Esophagus (tissue), 2 donors: ENCODE data around the gene TGFBR2. TPM values are rescaled to one million over a fixed set of nuclear protein-coding genes. Genes with fewer than 3 reads are reported as not detected.
"Not testable (repeated sequence)": the region's sequence is repeated elsewhere in the genome, so short reads cannot be mapped to it uniquely, and the experiment has no call there.

Experiments
- H3K27ac ChIP-seq, 2 donors: one replicate each; pipeline ENCODE4 v1.5.1; 2013; ENCODE audit warnings: low read depth in 2 of 2, mild to moderate bottlenecking in 2 of 2, inconsistent platforms in 1 of 2, low read length in 1 of 2, moderate library complexity in 1 of 2
- H3K27me3 ChIP-seq, 2 donors: one replicate each; pipeline ENCODE4 v1.6.1; 2013; ENCODE audit warnings: low read length in 2 of 2, control low read depth in 1 of 2, mild to moderate bottlenecking in 1 of 2; ENCODE audit not compliant: insufficient read depth in 2 of 2, control insufficient read depth in 1 of 2
- H3K36me3 ChIP-seq, 2 donors: one replicate each; pipeline ENCODE4 v1.6.1; 2013; ENCODE audit warnings: low read length in 1 of 2; ENCODE audit not compliant: control insufficient read depth in 2 of 2, insufficient read depth in 2 of 2
- H3K4me1 ChIP-seq, 2 donors: one replicate each; pipeline ENCODE4 v1.6.1; 2013; ENCODE audit warnings: low read length in 1 of 2; ENCODE audit not compliant: control insufficient read depth in 2 of 2, insufficient read depth in 2 of 2
- H3K4me3 ChIP-seq, 2 donors: one replicate each; pipeline ENCODE4 v1.5.1; 2013; ENCODE audit warnings: low read length in 2 of 2, mild to moderate bottlenecking in 2 of 2, low read depth in 1 of 2, moderate library complexity in 1 of 2
- H3K9me3 ChIP-seq, 2 donors: one replicate each; pipeline ENCODE4 v1.6.1; 2013; ENCODE audit warnings: mild to moderate bottlenecking in 2 of 2, low read depth in 1 of 2, low read length in 1 of 2, moderate library complexity in 1 of 2; ENCODE audit not compliant: control insufficient read depth in 2 of 2, insufficient read depth in 1 of 2
- WGBS, 2 donors: extraction: QIAGEN DNeasy Blood & Tissue Kit; methylation state at CpG; one replicate each; pipeline ENCODE4 v1.1.7; 2013; 5-methylcytosine and 5-hydroxymethylcytosine counted together
- polyA plus RNA-seq, 2 donors: library from polyadenylated mRNA; stranded (reverse); fragments of 200-250 nt; gene quantifications; one replicate each; pipeline ENCODE4 v1.2.3, GENCODE V29; 2013
- donor health status: healthy with polysubstance abuse.
- donor health status: Bipolar disorder and iron deficiency.

Gene TGFBR2
- polyA plus RNA-seq, 2 donors = 3.0 to 13.7 TPM

- peaks cover 3 to 8% of the 10 kb centered on the region in 2 donors for H3K36me3 ChIP-seq
- WGBS, 2 donors = 52 to 62% methylated on average over 1 of the region's 1 CpG
- no peaks in the 10 kb centered on the region for H3K9me3 ChIP-seq
- H3K27ac ChIP-seq = no peak overlapping the region
- no peaks in the 10 kb centered on the region for H3K27me3 ChIP-seq
- no peaks in the 10 kb centered on the region for H3K4me1 ChIP-seq
- no peak overlapping the region for H3K4me3 ChIP-seq
These were observed 60.9 kb downstream of the TGFBR2 start for GRCh38 chr3:30667280-30667651.

DNA sequence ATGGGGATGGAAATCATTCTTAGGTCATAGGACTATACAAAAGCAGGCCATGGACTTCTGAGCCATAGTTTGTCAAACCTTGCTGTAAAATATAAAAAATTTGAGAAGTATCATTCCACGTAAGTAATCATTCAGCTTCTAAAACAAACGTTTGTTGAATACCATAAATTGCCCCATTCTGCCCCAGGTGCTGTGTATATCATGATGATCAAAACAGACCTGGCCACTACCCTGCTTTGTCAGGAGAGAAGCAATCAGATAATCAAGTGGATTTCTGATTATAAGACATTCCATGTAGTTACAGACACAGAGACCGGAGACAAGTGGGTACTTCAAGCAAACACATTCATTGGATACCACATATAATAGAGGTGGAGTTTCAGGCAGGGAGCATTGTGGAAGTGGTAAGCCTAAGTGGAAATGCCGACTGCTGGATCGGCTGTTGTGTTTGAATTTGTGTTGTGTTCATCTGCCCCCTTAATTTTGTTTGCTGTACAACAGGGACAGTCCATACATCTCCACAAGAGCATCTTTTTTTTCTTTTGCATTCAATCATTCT lies 61.7 kb downstream of the TGFBR2 start:
- no peaks in the 10 kb centered on the region for H3K9me3 ChIP-seq
- H3K27me3 ChIP-seq = no peaks in the 10 kb centered on the region
- no peaks in the 10 kb centered on the region for H3K4me1 ChIP-seq
- no peak overlapping the region for H3K27ac ChIP-seq
- peaks cover 5 to 13% of the 10 kb centered on the region in 2 donors for H3K36me3 ChIP-seq
- no peak overlapping the region for H3K4me3 ChIP-seq
- 79 to 83% methylated on average over 5 of the region's 5 CpGs for WGBS, 2 donors

DNA sequence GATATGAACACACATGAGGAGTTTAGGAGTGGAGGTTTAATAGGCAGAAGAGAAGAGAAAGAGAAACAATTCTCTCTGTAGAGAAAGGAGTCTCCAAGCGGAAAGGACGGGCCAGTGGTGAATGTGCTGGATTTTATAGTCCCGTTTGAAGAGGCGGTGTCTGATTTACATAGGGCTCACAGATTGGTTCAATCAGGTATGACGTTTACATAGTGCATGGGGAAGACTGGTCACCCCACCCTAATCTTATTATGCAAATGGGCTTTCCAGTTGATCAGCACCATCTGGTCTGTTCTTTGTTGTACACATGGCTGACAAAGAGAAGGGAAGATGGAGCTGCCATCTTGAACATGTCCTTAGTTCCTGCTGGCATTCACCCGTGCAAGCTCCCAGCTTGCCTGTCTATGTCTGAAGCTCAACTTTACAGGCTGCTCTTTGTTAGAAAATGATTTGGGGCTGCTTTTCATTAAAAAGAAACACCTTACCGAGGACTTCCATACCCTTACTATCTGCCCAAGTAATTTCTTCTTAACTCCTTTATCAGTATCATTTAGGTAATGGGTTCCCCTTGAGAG lies 63.0 kb downstream of the TGFBR2 start:
- H3K4me1 ChIP-seq, H3K27ac ChIP-seq, H3K27me3 ChIP-seq, H3K9me3 ChIP-seq, H3K4me3 ChIP-seq: not testable (repeated sequence)
- 94 to 96% methylated on average over 7 of the region's 7 CpGs for WGBS, 2 donors
- peaks cover 5 to 16% of the 10 kb centered on the region in 2 donors for H3K36me3 ChIP-seq

GRCh38 chr3:30670292-30670691 lies 63.9 kb downstream of the TGFBR2 start:
- no peak overlapping the region for H3K27ac ChIP-seq
- H3K9me3 ChIP-seq = no peaks in the 10 kb centered on the region
- H3K27me3 ChIP-seq = no peaks in the 10 kb centered on the region
- H3K4me3 ChIP-seq = no peak overlapping the region
- no peaks in the 10 kb centered on the region for H3K4me1 ChIP-seq
- peaks cover 5 to 18% of the 10 kb centered on the region in 2 donors for H3K36me3 ChIP-seq

GRCh38 chr3:30671527-30672286 lies 65.3 kb downstream of the TGFBR2 start:
- Histone ChIP-seq H3K4me3 (no peak overlapping the region), H3K9me3 (no peaks in the 10 kb centered on the region), H3K27ac (no peak overlapping the region), H3K4me1 (no peaks in the 10 kb centered on the region), H3K27me3 (no peaks in the 10 kb centered on the region), H3K36me3 (peaks cover 5 to 18% of the 10 kb centered on the region in 2 donors)
- 96 to 97% methylated on average over 20 of the region's 20 CpGs for WGBS, 2 donors

- no peaks in the 10 kb centered on the region for H3K9me3 ChIP-seq
- WGBS, 2 donors = 97 to 100% methylated on average over 4 of the region's 4 CpGs
- H3K4me3 ChIP-seq = no peak overlapping the region
- no peaks in the 10 kb centered on the region for H3K27me3 ChIP-seq
- no peak overlapping the region for H3K27ac ChIP-seq
- H3K4me1 ChIP-seq = no peaks in the 10 kb centered on the region
- H3K36me3 ChIP-seq = peaks cover 5 to 18% of the 10 kb centered on the region in 2 donors
These were observed 65.9 kb downstream of the TGFBR2 start for GRCh38 chr3:30672287-30672735.

- Histone ChIP-seq H3K4me3 (no peak overlapping the region), H3K27me3 (no peaks in the 10 kb centered on the region), H3K9me3 (no peaks in the 10 kb centered on the region), H3K27ac (no peak overlapping the region), H3K4me1 (no peaks in the 10 kb centered on the region), H3K36me3 (peaks cover 5 to 18% of the 10 kb centered on the region in 2 donors)
- 88 to 90% methylated on average over 4 of the region's 4 CpGs for WGBS, 2 donors
These were observed 66.6 kb downstream of the TGFBR2 start for GRCh38 chr3:30672959-30673358.

- no peaks in the 10 kb centered on the region for H3K4me1 ChIP-seq
- H3K27ac ChIP-seq = no peak overlapping the region
- H3K9me3 ChIP-seq = no peaks in the 10 kb centered on the region
- no peak overlapping the region for H3K4me3 ChIP-seq
- H3K36me3 ChIP-seq = peaks cover 5 to 18% of the 10 kb centered on the region in 2 donors
- 86 to 91% methylated on average over 6 of the region's 6 CpGs for WGBS, 2 donors
- no peaks in the 10 kb centered on the region for H3K27me3 ChIP-seq
These were observed 67.3 kb downstream of the TGFBR2 start for GRCh38 chr3:30673425-30674341.

- H3K36me3 ChIP-seq = peaks cover 5 to 22% of the 10 kb centered on the region in 2 donors
These were observed 68.6 kb downstream of the TGFBR2 start for GRCh38 chr3:30675006-30675405.

More at GRCh38 chr3:30675006-30675405, 68.6 kb downstream of the TGFBR2 start:
- Histone ChIP-seq H3K4me3 (no peak overlapping the region), H3K9me3 (no peaks in the 10 kb centered on the region), H3K27ac (no peak overlapping the region), H3K27me3 (no peaks in the 10 kb centered on the region), H3K4me1 (no peaks in the 10 kb centered on the region)
- WGBS, 2 donors = 98 to 99% methylated on average over 2 of the region's 2 CpGs
